Retina (tissue), 1 donor: ENCODE measurements around the gene ARF1.

Source experiments
- DNase-seq: peaks from one replicate; pipeline ENCODE4 v3.0.0-alpha.2; 2016

The ARF1 gene

GRCh38 chr1:228131766-228132165, 49.3 kb downstream of the ARF1 start:
- no peak for DNase-seq

- no peak for DNase-seq
Measured at GRCh38 chr1:228134591-228134990, 52.1 kb downstream of the ARF1 start.

- no peak for DNase-seq
Measured at GRCh38 chr1:228136901-228137300, 54.4 kb downstream of the ARF1 start.

GRCh38 chr1:228139406-228139930, 57.0 kb downstream of the ARF1 start:
- DNase-seq, result no peak

GRCh38 chr1:228139931-228140723, 57.6 kb downstream of the ARF1 start, which contains the start of gene GUK1:
Gene GUK1, plus strand, starts transcription at chr1:228140279. Its CDS starts 24 bp downstream, at chr1:228140303.
- DNase-seq, result peak; percentile 99

- no peak for DNase-seq
Measured at GRCh38 chr1:228140724-228141225, 58.3 kb downstream of the ARF1 start.

- no peak for DNase-seq
Measured at GRCh38 chr1:228141226-228142044, 58.9 kb downstream of the ARF1 start.

- DNase-seq, result no peak
Measured at GRCh38 chr1:228142155-228142691, 59.7 kb downstream of the ARF1 start.

- DNase-seq, result no peak
Measured at GRCh38 chr1:228142701-228143136, 60.2 kb downstream of the ARF1 start.

GRCh38 chr1:228143480-228144192, 61.1 kb downstream of the ARF1 start:
- DNase-seq, result no peak

- no peak for DNase-seq
Measured at GRCh38 chr1:228144193-228144992, 61.9 kb downstream of the ARF1 start.

- no peak for DNase-seq
Measured at GRCh38 chr1:228144993-228145343, 62.5 kb downstream of the ARF1 start.

- DNase-seq, result no peak
Measured at GRCh38 chr1:228145463-228146416, 63.2 kb downstream of the ARF1 start.

- DNase-seq, result no peak
Measured at GRCh38 chr1:228146417-228147150, 64.1 kb downstream of the ARF1 start.

GRCh38 chr1:228147151-228147693, 64.7 kb downstream of the ARF1 start:
- no peak for DNase-seq

- no peak for DNase-seq
Measured at GRCh38 chr1:228147768-228148167, 65.3 kb downstream of the ARF1 start.

GRCh38 chr1:228148196-228148861, 65.8 kb downstream of the ARF1 start:
- DNase-seq, result no peak
